ENCODE data around the gene ODAD4. TPM values are rescaled to one million over a fixed set of nuclear protein-coding genes. Genes with fewer than 3 reads are reported as not detected.

Gene ODAD4
- total and polyA plus RNA-seq, 2 of the 4 experiments (the other 2 are of a cell fraction) = 0.38 to 0.54 TPM

GRCh38 chr17:41894791-41895331 is 35.6 kb upstream of the ODAD4 start:
- no peak overlapping the region for H3K56ac ChIP-seq (ENCODE audit: extremely low read depth, insufficient read depth, low read length)
- no peak overlapping the region for H4K91ac ChIP-seq (ENCODE audit: insufficient read depth, low read depth, low read length)
- TSS peak; percentile 36 for BruUV-seq (replicated peaks)
- no peak overlapping the region for H2BK15ac ChIP-seq (ENCODE audit: low read depth, low read length)
- peak overlapping the region; percentile 29 for H2AK9ac ChIP-seq (replicated peaks; ENCODE audit: low read depth, low read length, poor library complexity)
- H3K4me3 ChIP-seq (ENCODE audit: insufficient read depth, low read depth, low read length) = no peak overlapping the region
- no peak overlapping the region for H3K9ac ChIP-seq (ENCODE audit: low read depth, low read length)
- in situ Hi-C loops (cut with MboI; ENCODE audit: low sequenced_read_pairs) (no loop called here), dilution Hi-C loops (cut with HindIII; ENCODE audit: low sequenced_read_pairs, unreplicated experiment) (no loop called here), intact Hi-C loops (cut with micrococcal nuclease) (no loop called here)
- peak overlapping the region; percentile 47; the same call in 1 of the 2 replicates for H3K4me2 ChIP-seq (ENCODE audit: low read depth, low read length)
- H4K5ac ChIP-seq (ENCODE audit: low read depth, low read length) = no peak overlapping the region
- POLR2A ChIA-PET (ENCODE audit: unreplicated experiment) = interaction anchor here (0.5 kb wide), 1 partner anchor 1367 kb away, joined by 6 read pairs; no protein-coding TSS in a partner anchor
- DNase-seq (peak; percentile 90), ATAC-seq (ENCODE audit: low read depth) (peak; percentile 82)
- no peak overlapping the region for H2BK120ac ChIP-seq (ENCODE audit: low read depth, low read length)
- no peak for TF ChIP-seq MXI1 (IDR thresholded peaks at IDR 0.05; ENCODE audit: borderline replicate concordance, low read depth, low read length)
- no peak for TF ChIP-seq NFE2L2 (IDR thresholded peaks at IDR 0.05; ENCODE audit: low read depth, low read length)
- TF ChIP-seq CEBPB (IDR thresholded peaks at IDR 0.05; ENCODE audit: low read depth, low read length) = peak; percentile 98
- TF ChIP-seq POLR2A (IDR thresholded peaks at IDR 0.05; ENCODE audit: low read depth, low read length) = no peak
- TF ChIP-seq CHD1 (IDR thresholded peaks at IDR 0.05; ENCODE audit: low read depth, low read length) = no peak
- TF ChIP-seq, protein P1, sequence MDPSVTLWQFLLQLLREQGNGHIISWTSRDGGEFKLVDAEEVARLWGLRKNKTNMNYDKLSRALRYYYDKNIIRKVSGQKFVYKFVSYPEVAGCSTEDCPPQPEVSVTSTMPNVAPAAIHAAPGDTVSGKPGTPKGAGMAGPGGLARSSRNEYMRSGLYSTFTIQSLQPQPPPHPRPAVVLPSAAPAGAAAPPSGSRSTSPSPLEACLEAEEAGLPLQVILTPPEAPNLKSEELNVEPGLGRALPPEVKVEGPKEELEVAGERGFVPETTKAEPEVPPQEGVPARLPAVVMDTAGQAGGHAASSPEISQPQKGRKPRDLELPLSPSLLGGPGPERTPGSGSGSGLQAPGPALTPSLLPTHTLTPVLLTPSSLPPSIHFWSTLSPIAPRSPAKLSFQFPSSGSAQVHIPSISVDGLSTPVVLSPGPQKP (IDR thresholded peaks at IDR 0.05; ENCODE audit: borderline replicate concordance, low read depth, low read length) = no peak
- TF ChIP-seq, protein P2, sequence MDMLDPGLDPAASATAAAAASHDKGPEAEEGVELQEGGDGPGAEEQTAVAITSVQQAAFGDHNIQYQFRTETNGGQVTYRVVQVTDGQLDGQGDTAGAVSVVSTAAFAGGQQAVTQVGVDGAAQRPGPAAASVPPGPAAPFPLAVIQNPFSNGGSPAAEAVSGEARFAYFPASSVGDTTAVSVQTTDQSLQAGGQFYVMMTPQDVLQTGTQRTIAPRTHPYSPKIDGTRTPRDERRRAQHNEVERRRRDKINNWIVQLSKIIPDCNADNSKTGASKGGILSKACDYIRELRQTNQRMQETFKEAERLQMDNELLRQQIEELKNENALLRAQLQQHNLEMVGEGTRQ (IDR thresholded peaks at IDR 0.05; ENCODE audit: low read depth, low read length) = no peak
- peak; percentile 90 for TF ChIP-seq BHLHE40 (IDR thresholded peaks at IDR 0.05; ENCODE audit: low read depth, low read length)
- TF ChIP-seq RCOR1 (IDR thresholded peaks at IDR 0.05; ENCODE audit: insufficient replicate concordance, low read length) = no peak
- peak; percentile 5; the same call in 1 of the 2 replicates for TF ChIP-seq RAD21 (IDR thresholded peaks at IDR 0.05; ENCODE audit: low read length)
- 0 out of 2 replicates have a peak, but pooled peaks have one; percentile 1 for TF ChIP-seq MAFK (IDR thresholded peaks at IDR 0.05; ENCODE audit: low read depth, low read length)
- no peaks in the 10 kb centered on the region for H3K9me3 ChIP-seq (ENCODE audit: control insufficient read depth, insufficient read depth, low read length)
- H2BK20ac ChIP-seq (ENCODE audit: low read depth, low read length) = no peak overlapping the region
- 40% methylated on average over 1 of the region's 7 CpGs; no CpG with 5 or more reads in 1 of the 2 experiments for WGBS, 2 experiments (ENCODE audit: extremely low coverage in 2 of 2, insufficient read length in 1 of 2)
- peak overlapping the region; percentile 57 for H2BK5ac ChIP-seq (ENCODE audit: low read depth, low read length, poor library complexity, severe bottlenecking)
- 0 out of 4 replicates have a peak overlapping the region, but pooled peaks of 1 of the 2 experiments have one; percentile 19 for H4K8ac ChIP-seq (ENCODE audit: low read depth in 2 of 2, low read length in 2 of 2)
- no peak overlapping the region; the same call in 1 of the 2 replicates for H3K23ac ChIP-seq (ENCODE audit: low read depth, low read length)
- 0 out of 2 replicates have a peak overlapping the region, but pooled peaks have one; percentile 18 for H3K18ac ChIP-seq (ENCODE audit: low read depth, low read length)
- peaks cover 29 to 81% of the 10 kb centered on the region in 2 experiments for H3K79me1 ChIP-seq (ENCODE audit: low read depth in 1 of 2, low read length in 2 of 2)
- H3K36me3 ChIP-seq (ENCODE audit: control insufficient read depth, insufficient read depth, low read length) = peaks cover 74% of the 10 kb centered on the region
- H3K14ac ChIP-seq (replicated peaks; ENCODE audit: low read depth, low read length) = no peak overlapping the region
- H3K27ac ChIP-seq (ENCODE audit: insufficient read depth, low read length) = peak overlapping the region; percentile 75
- H2AFZ ChIP-seq (replicated peaks; ENCODE audit: low read length, poor library complexity) = peak overlapping the region; percentile 8
- H3K4me1 ChIP-seq (ENCODE audit: control insufficient read depth, insufficient read depth, low read length) = peaks cover 18% of the 10 kb centered on the region
- peaks cover 28% of the 10 kb centered on the region for H3K9me1 ChIP-seq (ENCODE audit: insufficient read depth, low read length)
- no peak overlapping the region for H3K4ac ChIP-seq (ENCODE audit: low read depth, low read length)
- CTCF ChIA-PET = interaction anchor here (0.6 to 0.9 kb wide), 4 partner anchors 65 to 531 kb away, joined by 3 to 7 read pairs (median 3); no protein-coding TSS in a partner anchor
- H3K27me3 ChIP-seq (ENCODE audit: control insufficient read depth, insufficient read depth, low read length) = no peaks in the 10 kb centered on the region
- peak overlapping the region; percentile 39; the same call in 1 of the 2 replicates for H2AK5ac ChIP-seq (ENCODE audit: low read depth, low read length)
- H4K20me1 ChIP-seq (ENCODE audit: insufficient read depth, low read length) = peaks cover 57% of the 10 kb centered on the region
